HL-60/S4 treated with retinoic acid at 250 ng/mL for 4 days and 3 days (cell line): ENCODE measurements around the gene AGPAT3.

Source experiments
- in situ Hi-C: fragments of 300-500 bp; cut with MboI; formaldehyde crosslinking; loops from 2 replicates; pipeline ENCODE4 v1.7.0; 2022; ENCODE audit warnings: low sequenced_read_pairs

Gene AGPAT3

GRCh38 chr21:43934116-43934515 is 69.1 kb downstream of the AGPAT3 start:
- in situ Hi-C loops, result no loop called here

- in situ Hi-C loops, result no loop called here
These were observed 70.0 kb downstream of the AGPAT3 start for GRCh38 chr21:43934716-43935705.

GRCh38 chr21:43935711-43936110 is 70.7 kb downstream of the AGPAT3 start:
- in situ Hi-C loops, result no loop called here

GRCh38 chr21:43936247-43936967 is 71.4 kb downstream of the AGPAT3 start:
- in situ Hi-C loops, result no loop called here

GRCh38 chr21:43937051-43937832 is 72.2 kb downstream of the AGPAT3 start:
- in situ Hi-C loops, result no loop called here

- in situ Hi-C loops, result no loop called here
These were observed 72.9 kb downstream of the AGPAT3 start for GRCh38 chr21:43937891-43938309.

- in situ Hi-C loops, result no loop called here
These were observed 73.9 kb downstream of the AGPAT3 start for GRCh38 chr21:43938751-43939442.

GRCh38 chr21:43939443-43940328 is 74.7 kb downstream of the AGPAT3 start:
- in situ Hi-C loops, result no loop called here

GRCh38 chr21:43940329-43941050 is 75.5 kb downstream of the AGPAT3 start:
- in situ Hi-C loops, result no loop called here

GRCh38 chr21:43942201-43942600 is 77.2 kb downstream of the AGPAT3 start:
- in situ Hi-C loops, result no loop called here

GRCh38 chr21:43942621-43943020 is 77.6 kb downstream of the AGPAT3 start:
- in situ Hi-C loops, result no loop called here

GRCh38 chr21:43943512-43944077 is 78.6 kb downstream of the AGPAT3 start:
- in situ Hi-C loops, result no loop called here

GRCh38 chr21:43944078-43944633 is 79.1 kb downstream of the AGPAT3 start:
- in situ Hi-C loops, result no loop called here

GRCh38 chr21:43944757-43945156 is 79.7 kb downstream of the AGPAT3 start:
- in situ Hi-C loops, result no loop called here

- in situ Hi-C loops, result no loop called here
These were observed 83.9 kb downstream of the AGPAT3 start for GRCh38 chr21:43948740-43949498.

GRCh38 chr21:43949499-43950208 is 84.6 kb downstream of the AGPAT3 start:
- in situ Hi-C loops, result no loop called here

GRCh38 chr21:43950481-43950880 is 85.5 kb downstream of the AGPAT3 start:
- in situ Hi-C loops, result no loop called here
